Suprapubic skin (tissue), 3 donors: ENCODE results near the gene PKP3.

ENCODE experiments used
- CTCF ChIP-seq, 2 donors: fragments of 200-600 bp in 1 of 2; fragments of 450-650 bp in 1 of 2; sonication (generic) in 1 of 2; IDR thresholded peaks; one replicate each; pipeline ENCODE4 v1.5.1; 2016 to 2019; ENCODE audit warnings: antibody characterized with exemption in 2 of 2, mild to moderate bottlenecking in 1 of 2, moderate library complexity in 1 of 2
- EP300 ChIP-seq: sonication (generic); formaldehyde crosslinking; IDR thresholded peaks from one replicate; pipeline ENCODE4 v1.6.1; 2017; ENCODE audit warnings: antibody characterized with exemption
- POLR2A ChIP-seq, 2 donors: fragments of 450-650 bp; IDR thresholded peaks; one replicate each; pipeline ENCODE4 v1.6.1; 2017; ENCODE audit warnings: antibody characterized with exemption in 2 of 2, mild to moderate bottlenecking in 2 of 2, moderate library complexity in 2 of 2

- TF ChIP-seq EP300, result no peak
- no peak for TF ChIP-seq CTCF (IDR thresholded peaks at IDR 0.05)
- no peak for TF ChIP-seq POLR2A (IDR thresholded peaks at IDR 0.05)
Observed at GRCh38 chr11:394034-394857, at the start of gene PKP3.
